Putamen (tissue), 1 donor: ENCODE measurements around the gene HLA-DPB1.
"Not testable (repeated sequence)": the region's sequence is repeated elsewhere in the genome, so short reads cannot be mapped to it uniquely, and the experiment has no call there.

Experiments
- DNase-seq: peaks from one replicate; pipeline ENCODE4 v3.0.0-alpha.2; 2016; ENCODE audit warnings: low spot score

HLA-DPB1 gene

GRCh38 chr6:33075568-33076405, at the start of gene HLA-DPB1:
Gene HLA-DPB1, plus strand, starts transcription at chr6:33075990. Its CDS starts 52 bp downstream, at chr6:33076042.
- DNase-seq = peak; percentile 40

DNA sequence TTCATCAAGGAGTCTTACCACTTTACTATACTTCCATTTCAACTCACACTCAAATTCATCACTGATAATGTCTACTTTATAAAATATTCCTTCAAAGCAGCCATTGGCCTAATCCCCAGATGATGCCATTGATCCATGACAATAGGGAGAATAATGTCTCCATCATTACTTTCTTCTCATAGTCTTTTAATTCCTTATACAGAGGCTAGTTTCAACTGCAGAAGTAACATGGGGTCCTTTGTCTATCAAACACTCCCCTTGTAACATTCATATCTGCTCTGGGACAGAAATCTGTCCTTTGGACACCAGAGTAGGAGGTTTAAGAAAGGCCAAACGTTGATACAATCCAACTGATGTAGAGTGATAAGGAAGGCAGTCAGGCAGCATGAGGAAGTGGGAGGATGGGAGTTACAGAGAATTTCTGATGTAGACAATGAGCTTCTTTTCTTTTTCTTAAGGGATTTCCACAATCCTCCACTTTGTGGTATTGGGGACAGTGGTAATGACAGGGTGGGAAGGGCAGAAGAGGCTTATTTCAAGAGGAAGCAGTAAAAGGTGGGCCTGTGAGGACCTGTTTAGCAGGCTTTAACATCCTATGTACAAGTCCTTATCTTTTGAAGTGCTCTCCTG, 47.5 kb upstream of the HLA-DPB1 start:
- DNase-seq = no peak

DNA sequence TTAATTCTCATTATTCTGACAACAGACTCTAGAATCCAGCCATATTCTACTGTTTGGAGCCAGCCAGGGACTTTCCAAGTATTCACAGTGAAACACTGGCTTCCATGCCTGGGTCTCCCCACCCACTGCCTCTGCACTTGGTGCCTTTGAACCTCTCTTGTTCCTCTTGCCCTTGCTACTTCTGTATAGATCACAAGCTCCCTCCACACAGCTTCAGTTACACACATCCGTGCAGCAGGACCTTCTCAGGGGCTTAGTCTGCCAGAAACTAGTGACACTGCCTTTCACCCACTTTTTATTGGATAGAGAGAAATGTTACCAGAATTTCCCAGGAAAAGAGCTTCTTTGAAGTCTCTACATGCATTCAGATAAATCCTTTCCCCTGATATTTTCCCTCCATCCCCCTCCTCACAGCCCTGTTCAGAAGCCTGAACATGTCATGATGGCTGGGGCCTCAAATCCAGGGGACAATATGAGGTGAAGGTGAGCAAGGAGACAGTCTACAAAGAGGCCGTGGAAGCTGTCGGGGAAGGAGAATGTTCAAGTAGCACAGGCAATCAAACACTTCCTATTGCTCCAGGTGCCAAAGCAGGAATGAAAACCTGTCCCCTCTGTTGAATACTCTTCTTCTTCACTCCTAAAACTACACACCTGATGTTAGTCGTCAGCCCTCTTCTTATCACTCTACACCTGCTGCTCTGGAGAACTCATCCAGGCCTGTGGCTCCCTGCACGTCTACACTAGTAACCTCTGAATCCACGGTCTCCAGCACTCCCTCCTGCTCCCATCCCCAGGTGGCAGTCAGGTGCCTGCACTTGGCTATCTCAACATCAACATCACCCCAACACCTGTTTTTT, 46.2 kb upstream of the HLA-DPB1 start:
- DNase-seq = peak; percentile 47

DNA sequence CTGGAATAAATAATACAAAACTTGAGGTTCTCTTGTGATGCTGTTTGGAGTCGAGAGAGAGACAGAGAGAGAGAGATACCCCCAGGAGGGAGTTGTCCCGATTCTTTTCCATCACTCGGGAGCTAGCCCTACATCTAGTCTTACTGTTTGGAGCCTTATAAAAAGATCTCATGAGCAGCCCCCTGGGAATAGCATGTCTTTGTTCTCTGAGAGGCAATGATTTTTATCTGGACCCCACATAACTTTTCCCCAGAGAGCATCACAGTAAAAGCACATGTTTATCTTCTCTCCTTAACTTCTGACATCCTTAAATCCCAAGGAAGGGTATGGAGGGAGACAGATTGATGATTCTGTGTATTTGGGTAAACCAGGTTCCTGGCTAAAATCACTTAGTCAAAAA, 45.5 kb upstream of the HLA-DPB1 start:
- DNase-seq = no peak

DNA sequence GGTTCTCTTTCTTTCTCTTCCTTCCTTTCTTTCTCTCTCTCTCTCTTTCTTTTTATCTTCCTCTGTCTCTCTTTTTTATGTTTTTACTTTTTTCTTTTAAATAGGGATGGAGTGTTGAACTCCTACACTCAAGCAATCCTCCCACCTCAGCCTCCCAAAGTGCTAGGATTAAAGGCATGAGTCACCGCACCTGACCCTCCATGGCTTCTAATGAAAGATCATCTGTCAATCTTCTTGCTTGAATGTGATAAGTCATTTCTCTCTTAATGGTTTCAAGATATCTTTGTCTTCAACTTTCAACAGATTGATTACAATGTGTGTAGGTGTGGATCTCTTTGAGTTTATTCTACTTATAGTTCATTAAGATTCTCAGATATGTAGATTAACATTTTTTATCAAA, 41.2 kb upstream of the HLA-DPB1 start:
- peak; percentile 42 for DNase-seq

DNA sequence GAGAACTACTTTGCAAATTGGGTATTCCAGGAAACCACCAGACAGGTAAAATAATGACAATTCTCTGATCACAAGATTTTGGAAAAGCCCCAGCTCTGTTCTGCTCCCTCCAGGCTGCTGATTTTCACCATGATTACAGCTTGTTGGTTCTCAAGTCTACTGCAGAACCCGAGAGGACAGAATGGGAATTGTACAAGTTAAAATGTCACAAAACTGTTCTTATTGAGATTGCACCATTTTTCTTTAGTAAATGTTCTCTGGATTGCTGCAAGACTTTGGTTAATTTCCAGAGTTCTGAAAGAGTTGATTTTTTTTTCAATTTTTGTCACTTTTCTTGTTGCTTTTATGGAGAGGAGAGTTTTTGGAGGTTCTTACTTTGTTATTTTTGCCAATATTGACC, 39.3 kb upstream of the HLA-DPB1 start:
- DNase-seq = no peak

GRCh38 chr6:33040157-33040556, 35.6 kb upstream of the HLA-DPB1 start:
- DNase-seq = no peak

DNA sequence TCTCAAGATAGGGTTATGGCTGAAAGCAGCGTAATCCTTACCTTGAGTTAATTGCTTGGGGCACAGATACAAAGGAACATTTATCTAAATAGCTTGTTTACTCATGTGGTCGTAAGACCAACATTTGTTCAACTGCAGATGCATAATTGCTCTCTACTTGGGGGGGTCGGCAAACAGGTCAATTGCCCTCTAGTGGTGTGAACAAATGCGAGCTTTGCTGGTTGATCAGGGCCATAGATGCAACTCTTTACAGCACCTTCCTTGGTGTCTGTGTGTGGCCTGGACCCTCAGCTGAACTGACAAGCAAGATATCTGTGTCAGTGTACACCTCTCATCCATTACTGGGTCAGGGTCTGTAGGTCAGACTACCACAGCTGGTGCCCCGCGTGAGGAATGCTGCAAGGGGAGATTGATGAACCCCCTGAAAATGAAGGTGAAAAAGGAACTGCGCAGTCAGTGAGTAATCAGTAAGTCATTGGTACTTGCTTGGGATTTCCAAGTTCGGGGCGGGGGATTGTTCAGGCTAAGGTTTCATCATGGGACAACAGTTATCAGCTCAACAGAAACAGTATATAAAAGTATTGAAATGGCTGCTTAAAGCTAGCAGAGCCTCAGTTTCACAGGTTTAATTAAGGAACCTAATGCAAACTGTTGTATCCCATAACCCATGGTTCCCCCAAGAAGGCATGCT, 26.3 kb upstream of the HLA-DPB1 start:
- DNase-seq = no peak

GRCh38 chr6:33050014-33050810, 25.6 kb upstream of the HLA-DPB1 start:
- no peak for DNase-seq

- no peak for DNase-seq
Observed at GRCh38 chr6:33052627-33053026, 23.2 kb upstream of the HLA-DPB1 start.

- no peak for DNase-seq
Observed at GRCh38 chr6:33053230-33053629, 22.6 kb upstream of the HLA-DPB1 start.

- DNase-seq = no peak
Observed at GRCh38 chr6:33057222-33058150, 18.3 kb upstream of the HLA-DPB1 start.

DNA sequence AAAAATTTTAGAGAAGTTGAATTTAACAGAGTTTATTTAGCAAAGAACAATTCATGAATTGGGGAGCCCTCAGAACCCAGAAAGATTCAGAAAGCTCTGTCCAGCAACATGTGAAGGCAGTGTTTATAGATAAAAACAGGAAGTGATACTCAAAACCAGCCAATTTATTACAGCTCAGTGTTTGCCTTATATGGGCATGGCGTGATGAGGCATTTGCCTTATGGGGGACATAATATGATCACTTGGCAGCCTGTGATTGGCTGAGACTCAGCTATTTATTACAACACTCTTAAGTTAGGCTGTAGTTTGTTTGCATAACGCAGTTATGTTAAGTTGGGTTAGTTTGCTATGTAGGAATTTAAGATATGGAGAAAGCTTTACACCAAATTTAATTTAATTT, 13.8 kb upstream of the HLA-DPB1 start:
- DNase-seq = no peak

DNA sequence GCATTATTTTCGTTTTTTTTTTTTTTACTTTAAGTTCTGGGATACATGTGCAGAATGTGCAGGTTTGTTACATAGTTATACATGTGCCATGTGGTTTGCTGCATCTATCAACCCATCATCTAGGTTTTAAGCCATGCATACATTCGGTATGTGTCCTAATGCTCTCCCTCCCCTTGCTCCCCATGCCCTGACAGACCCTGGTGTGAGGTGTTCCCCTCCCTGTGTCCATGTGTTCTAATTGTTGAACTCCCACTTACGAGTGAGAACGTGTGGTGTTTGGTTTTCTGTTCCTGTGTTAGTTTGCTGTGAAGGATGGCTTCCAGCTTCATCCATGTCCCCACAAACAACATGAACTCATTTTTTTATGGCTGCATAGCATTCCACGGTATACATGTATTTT, 12.4 kb upstream of the HLA-DPB1 start:
- DNase-seq = not testable (repeated sequence)

GRCh38 chr6:33064723-33065122, 11.1 kb upstream of the HLA-DPB1 start:
- DNase-seq = no peak

- DNase-seq = no peak
Observed at GRCh38 chr6:33065312-33065711, 10.5 kb upstream of the HLA-DPB1 start.

- DNase-seq = no peak
Observed at GRCh38 chr6:33066917-33067521, 8.8 kb upstream of the HLA-DPB1 start.

- no peak for DNase-seq
Observed at GRCh38 chr6:33069021-33069738, 6.6 kb upstream of the HLA-DPB1 start.

GRCh38 chr6:33070909-33071308, 4.9 kb upstream of the HLA-DPB1 start:
- no peak for DNase-seq
